ENCODE measurements around the gene PLXNA2.

PLXNA2 gene

GRCh38 chr1:208093046-208093445 lies 151.1 kb downstream of the PLXNA2 start:
- DNase-seq (ENCODE audit: low read depth) = peak; percentile 9

GRCh38 chr1:208090388-208091301 lies 153.5 kb downstream of the PLXNA2 start:
- DNase-seq (ENCODE audit: low read depth) = no peak

GRCh38 chr1:208089761-208090370 lies 154.3 kb downstream of the PLXNA2 start:
- no peak for DNase-seq (ENCODE audit: low read depth)

GRCh38 chr1:208089149-208089548 lies 155.0 kb downstream of the PLXNA2 start:
- DNase-seq (ENCODE audit: low read depth) = no peak

- DNase-seq (ENCODE audit: low read depth) = no peak
These were observed 155.9 kb downstream of the PLXNA2 start for GRCh38 chr1:208088319-208088718.

- DNase-seq (ENCODE audit: low read depth) = peak; percentile 33
These were observed 158.3 kb downstream of the PLXNA2 start for GRCh38 chr1:208085655-208086515.

- no peak for DNase-seq (ENCODE audit: low read depth)
These were observed 159.4 kb downstream of the PLXNA2 start for GRCh38 chr1:208084764-208085163.

GRCh38 chr1:208084220-208084619 lies 160.0 kb downstream of the PLXNA2 start:
- no peak for DNase-seq (ENCODE audit: low read depth)

GRCh38 chr1:208083715-208084085 lies 160.5 kb downstream of the PLXNA2 start:
- no peak for DNase-seq (ENCODE audit: low read depth)

GRCh38 chr1:208083016-208083714 lies 161.0 kb downstream of the PLXNA2 start:
- DNase-seq (ENCODE audit: low read depth) = no peak

- DNase-seq (ENCODE audit: low read depth) = no peak
These were observed 162.2 kb downstream of the PLXNA2 start for GRCh38 chr1:208081972-208082371.

- no peak for DNase-seq (ENCODE audit: low read depth)
These were observed 163.5 kb downstream of the PLXNA2 start for GRCh38 chr1:208080396-208081286.

GRCh38 chr1:208079161-208079560 lies 165.0 kb downstream of the PLXNA2 start:
- no peak for DNase-seq (ENCODE audit: low read depth)

- no peak for DNase-seq (ENCODE audit: low read depth)
These were observed 165.4 kb downstream of the PLXNA2 start for GRCh38 chr1:208078752-208079151.

GRCh38 chr1:208077232-208078075 lies 166.7 kb downstream of the PLXNA2 start:
- no peak for DNase-seq (ENCODE audit: low read depth)

- no peak for DNase-seq (ENCODE audit: low read depth)
These were observed 169.8 kb downstream of the PLXNA2 start for GRCh38 chr1:208074353-208074752.

GRCh38 chr1:208071435-208072031 lies 172.7 kb downstream of the PLXNA2 start:
- peak; percentile 54 for DNase-seq (ENCODE audit: low read depth)

- no peak for DNase-seq (ENCODE audit: low read depth)
These were observed 174.3 kb downstream of the PLXNA2 start for GRCh38 chr1:208069908-208070307.

- no peak for DNase-seq (ENCODE audit: low read depth)
These were observed 174.9 kb downstream of the PLXNA2 start for GRCh38 chr1:208069317-208069716.

Measured in amniotic epithelial cell (primary cell).